GM08714 (cell line): ENCODE data around the gene MAP1LC3B2.

ENCODE experiments used
- H3K4me3 ChIP-seq: fragments of 200-500 bp; sonication (Bioruptor generic); 2 replicates; pipeline ENCODE4 v1.5.1; 2014; ENCODE audit warnings: mild to moderate bottlenecking, low read length, inconsistent platforms
- ZNF274 ChIP-seq: IDR thresholded peaks from 2 replicates; pipeline ENCODE4 v1.6.1; 2012; ENCODE audit warnings: mild to moderate bottlenecking, low read depth, low read length

Gene MAP1LC3B2

GRCh38 chr12:116601933-116602810, 43.0 kb downstream of the MAP1LC3B2 start:
- no peak overlapping the region for H3K4me3 ChIP-seq
- TF ChIP-seq ZNF274: no peak

DNA sequence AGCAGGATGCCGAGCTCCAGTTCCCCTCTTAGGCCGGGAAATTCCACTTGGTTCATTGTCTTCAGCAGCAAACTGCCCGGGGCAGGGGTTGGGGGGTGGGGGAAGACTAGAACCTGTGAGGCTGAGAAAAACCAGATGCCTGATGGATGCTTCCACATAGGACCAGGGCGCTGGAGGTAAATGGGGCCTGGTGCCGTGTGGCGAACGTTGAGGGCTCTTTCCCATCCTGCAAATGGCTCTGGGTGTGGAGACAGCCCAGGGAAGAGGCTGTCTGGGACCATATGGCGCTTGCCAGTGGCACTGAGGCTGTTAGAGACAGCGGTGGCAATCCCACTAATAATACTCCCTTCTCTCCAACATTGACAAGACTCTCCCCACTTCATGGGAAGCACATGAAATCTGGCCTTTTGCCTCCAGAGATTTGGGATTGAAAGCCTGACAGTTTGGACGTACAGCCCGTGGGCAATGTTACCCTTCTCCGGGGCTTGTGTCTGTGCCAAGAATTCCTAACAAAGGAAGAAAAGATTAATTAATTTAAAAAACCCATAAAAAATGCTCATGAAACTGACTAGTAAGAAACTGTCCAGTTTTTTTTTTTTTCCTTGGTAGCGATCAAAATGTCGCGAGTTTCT, 44.5 kb downstream of the MAP1LC3B2 start:
- TF ChIP-seq ZNF274: no peak
- H3K4me3 ChIP-seq: no peak overlapping the region

GRCh38 chr12:116604178-116604895, 45.2 kb downstream of the MAP1LC3B2 start:
- no peak overlapping the region for H3K4me3 ChIP-seq
- TF ChIP-seq ZNF274: no peak

- H3K4me3 ChIP-seq: no peak overlapping the region
- no peak for TF ChIP-seq ZNF274
Measured at GRCh38 chr12:116604951-116605641, 45.9 kb downstream of the MAP1LC3B2 start.

- TF ChIP-seq ZNF274: no peak
- H3K4me3 ChIP-seq: no peak overlapping the region
Measured at GRCh38 chr12:116606397-116606796, 47.2 kb downstream of the MAP1LC3B2 start.

GRCh38 chr12:116607039-116607438, 47.9 kb downstream of the MAP1LC3B2 start:
- TF ChIP-seq ZNF274: no peak
- H3K4me3 ChIP-seq: no peak overlapping the region

GRCh38 chr12:116609319-116610114, 50.3 kb downstream of the MAP1LC3B2 start:
- TF ChIP-seq ZNF274: no peak
- H3K4me3 ChIP-seq: no peak overlapping the region

DNA sequence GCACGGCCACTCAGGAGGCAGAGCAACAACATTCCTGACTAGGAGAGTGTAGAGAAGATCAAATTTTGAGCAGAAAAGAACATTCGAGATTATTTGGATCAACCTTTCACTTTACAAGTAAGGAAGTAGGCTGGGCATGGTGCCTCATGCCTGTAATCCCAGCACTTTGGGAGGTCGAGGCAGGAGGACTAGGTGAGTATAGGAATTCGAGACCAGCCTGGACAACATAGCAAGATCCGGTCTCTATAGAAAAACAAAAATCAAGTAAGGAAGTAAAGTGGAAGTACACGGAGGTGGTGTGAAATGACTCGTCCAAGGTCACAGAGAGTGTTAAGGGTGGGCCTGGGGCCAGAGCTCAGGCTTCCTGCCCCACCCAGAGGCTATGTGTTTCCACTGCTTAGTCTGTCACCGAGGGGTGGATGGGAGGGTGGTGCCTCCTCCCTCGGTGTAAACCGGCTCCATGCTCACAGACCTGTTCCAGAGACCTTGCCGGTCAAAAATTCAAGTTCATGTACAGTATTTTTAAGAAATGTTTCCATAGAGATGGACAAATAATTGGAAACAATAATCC, 51.9 kb downstream of the MAP1LC3B2 start:
- TF ChIP-seq ZNF274: no peak

DNA sequence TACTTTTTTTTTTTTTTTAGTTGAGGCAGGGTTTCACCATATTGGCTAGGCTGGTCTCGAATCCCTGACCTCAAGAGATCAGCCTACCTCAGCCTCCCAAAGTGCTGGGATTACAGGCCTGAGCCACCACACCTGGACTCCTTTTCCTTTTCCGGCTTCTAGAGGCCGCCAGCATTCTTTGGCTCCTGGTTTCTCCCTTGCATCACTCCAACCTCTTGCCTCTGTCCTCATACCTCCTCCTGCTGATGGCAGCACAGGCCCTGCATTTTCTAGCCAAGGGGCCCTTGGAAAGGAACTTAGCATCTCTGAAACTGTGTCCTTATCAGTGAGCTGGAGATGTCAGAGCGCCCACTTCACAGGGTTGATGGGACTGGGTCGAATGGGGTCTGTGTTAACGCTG, 53.3 kb downstream of the MAP1LC3B2 start:
- no peak overlapping the region for H3K4me3 ChIP-seq
- no peak for TF ChIP-seq ZNF274

More for the DNA sequence above, 51.9 kb downstream of the MAP1LC3B2 start:
- H3K4me3 ChIP-seq: no peak overlapping the region

GRCh38 chr12:116613256-116613655, 54.1 kb downstream of the MAP1LC3B2 start:
- no peak for TF ChIP-seq ZNF274
- no peak overlapping the region for H3K4me3 ChIP-seq

DNA sequence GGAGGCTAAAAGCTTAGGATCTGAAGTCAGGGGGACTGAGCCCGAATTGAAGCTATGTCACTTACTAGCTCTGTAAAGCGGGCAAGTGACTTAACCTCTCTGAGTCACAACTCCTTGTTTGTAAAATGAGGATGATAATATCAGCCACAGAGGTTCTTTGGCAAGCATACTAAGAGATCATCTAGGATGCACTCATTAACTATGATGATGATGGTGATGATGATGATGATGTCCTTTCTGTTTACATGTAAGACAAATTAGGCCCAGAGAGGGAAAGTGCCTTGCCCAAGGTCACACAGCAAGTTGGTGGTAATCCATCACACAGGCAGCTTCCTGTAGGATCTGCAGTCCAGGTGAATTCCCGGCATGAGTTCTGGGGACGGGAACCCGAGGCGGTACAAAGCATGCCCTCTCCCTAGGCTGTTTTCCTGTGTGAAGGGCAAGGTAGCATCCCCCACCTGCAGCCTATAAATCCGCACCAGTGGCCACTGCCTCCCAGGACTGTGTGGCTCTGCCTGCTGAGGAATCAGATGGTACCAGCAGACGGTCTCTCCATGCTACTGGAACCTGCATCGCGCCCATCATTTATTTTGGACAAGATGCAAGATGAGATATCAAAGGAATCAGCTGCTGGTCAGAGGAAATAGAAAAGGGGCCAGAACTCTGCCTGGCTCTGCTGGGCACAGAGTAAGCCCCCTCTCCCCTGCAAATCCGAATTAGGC, 55.2 kb downstream of the MAP1LC3B2 start:
- TF ChIP-seq ZNF274: no peak
- no peak overlapping the region for H3K4me3 ChIP-seq

DNA sequence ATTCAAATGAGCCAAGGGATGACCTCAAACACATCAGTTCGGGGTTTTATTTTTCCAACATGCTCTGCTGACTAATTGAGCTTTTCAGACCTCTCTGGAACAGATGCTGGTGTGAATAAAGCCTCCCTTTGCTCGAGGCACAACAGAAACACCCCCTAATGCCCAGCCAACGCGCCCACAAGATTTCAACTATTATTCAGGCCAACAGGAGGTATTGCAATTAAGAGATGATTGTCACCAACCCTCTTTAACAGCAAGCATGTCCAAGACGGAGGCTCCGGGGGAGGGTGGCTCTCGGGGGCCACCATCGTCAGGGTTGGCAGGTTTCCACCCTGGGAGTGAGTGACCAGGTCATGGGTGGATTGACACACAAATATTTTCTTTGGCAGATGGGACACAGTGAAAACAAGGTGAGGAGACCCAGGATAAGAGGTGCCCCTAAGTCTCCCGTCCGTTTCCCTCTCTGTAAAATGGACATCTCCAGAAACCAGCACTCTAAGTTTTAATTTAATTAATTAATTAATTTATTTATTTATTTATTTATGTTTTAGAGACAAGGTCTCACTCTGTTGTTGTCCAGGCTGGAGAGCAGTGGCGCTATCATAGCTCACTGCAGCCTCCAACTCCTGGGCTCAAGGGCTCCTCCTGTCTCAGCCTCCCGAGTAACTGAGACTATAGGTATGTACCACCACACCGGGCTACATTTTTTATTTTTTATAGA, 56.1 kb downstream of the MAP1LC3B2 start:
- H3K4me3 ChIP-seq: no peak overlapping the region
- TF ChIP-seq ZNF274: no peak
